K562 (cell line): Measurements from ENCODE around the gene PRKRIP1. TPM values are rescaled to one million over a fixed set of nuclear protein-coding genes. Genes with fewer than 3 reads are reported as not detected.

Experiments
- ATAC-seq: fragments of 200-7000 bp; cut with Tn5 transposase; 3 replicates; pipeline ENCODE4 v1.9.1; 2020; ENCODE audit warnings: moderate library complexity
- BruUV-seq: library from RNA; stranded (reverse); fragments of 400-500 nt; replicated peaks from 2 replicates; lab custom pipeline; 2021; lab: Mats Ljungman, UMichigan
- CTCF ChIA-PET: fragments of 300-600 bp; formaldehyde crosslinking; extraction: SDS; loops from one replicate; lab custom pipeline; 2021; ENCODE audit warnings: low intra/inter-chr PET ratio; lab: Yijun Ruan, JAX
- POLR2A ChIA-PET: fragments of 300-600, 350-650 bp; sonication (Branson Sonifier 250); formaldehyde crosslinking; extraction: SDS; loops from one replicate; lab custom pipeline; 2021; ENCODE audit warnings: antibody characterized with exemption, inconsistent platforms; lab: Yijun Ruan, JAX
- DNase-seq, 4 experiments: peaks; one replicate each; pipeline versions ENCODE4 v3.0.0 to v3.0.0-alpha.2; 2011 to 2018; ENCODE audit warnings: low spot score in 3 of 4, mixed read lengths in 3 of 4; ENCODE audit errors: extremely low read depth in 1 of 4
- FAIRE-seq: peaks from 2 replicates; lab custom pipeline; 2011; peaks lifted over from hg19 to GRCh38; lab: Jason Lieb, UNC
- H2AFZ ChIP-seq: 2 replicates; pipeline ENCODE4 v1.6.0; 2011; ENCODE audit warnings: low read depth, low read length, control low read depth, inconsistent platforms
- H3K27ac ChIP-seq: fragments of 200-600 bp; 3 replicates; pipeline ENCODE4 v1.8.0; 2011; ENCODE audit warnings: low read depth, mild to moderate bottlenecking, control low read depth, inconsistent platforms, low read length, moderate library complexity, mixed read lengths; ENCODE audit errors: extremely low read depth
- H3K27me3 ChIP-seq, 2 experiments: fragments of 300-600 bp in 1 of 2; 2 replicates in 1 of 2; 3 replicates in 1 of 2; pipeline versions ENCODE4 v1.6.0 to v1.8.0; 2011; ENCODE audit warnings: inconsistent platforms in 2 of 2, low read length in 2 of 2, mild to moderate bottlenecking in 1 of 2, mixed read lengths in 1 of 2, moderate library complexity in 1 of 2; ENCODE audit not compliant: control insufficient read depth in 2 of 2, insufficient read depth in 2 of 2
- H3K36me3 ChIP-seq: fragments of 300-600 bp; 3 replicates; pipeline ENCODE4 v1.8.0; 2011; ENCODE audit warnings: mild to moderate bottlenecking, low read length, inconsistent platforms; ENCODE audit not compliant: control insufficient read depth, insufficient read depth
- H3K4me1 ChIP-seq, 2 experiments: fragments of 200-600 bp in 1 of 2; replicated peaks in 1 of 2; 2 replicates in 1 of 2; 3 replicates in 1 of 2; pipeline versions ENCODE4 v1.5.1 to v1.8.0; 2011; ENCODE audit warnings: inconsistent platforms in 2 of 2, low read length in 2 of 2, mild to moderate bottlenecking in 1 of 2, mixed read lengths in 1 of 2, moderate library complexity in 1 of 2; ENCODE audit not compliant: control insufficient read depth in 2 of 2, insufficient read depth in 2 of 2
- H3K4me2 ChIP-seq: 2 replicates; pipeline ENCODE4 v1.6.1; 2011; ENCODE audit warnings: low read length, control low read depth, inconsistent platforms, mixed read lengths; ENCODE audit not compliant: insufficient read depth
- H3K4me3 ChIP-seq: fragments of 200-600 bp; sonication (generic), shearing (Covaris generic); 2 replicates; pipeline ENCODE4 v1.5.1; 2016; ENCODE audit warnings: control low read depth, inconsistent platforms
- H3K79me2 ChIP-seq: fragments of 200-600 bp; 3 replicates; pipeline ENCODE4 v1.8.0; 2011; ENCODE audit warnings: low read length, inconsistent platforms; ENCODE audit not compliant: control insufficient read depth, insufficient read depth
- H3K9ac ChIP-seq, 2 experiments: 2 replicates each; pipeline versions ENCODE4 v1.6.0 to v1.6.1; 2011; ENCODE audit warnings: low read depth in 2 of 2, low read length in 2 of 2, control low read depth in 1 of 2, inconsistent platforms in 1 of 2, mild to moderate bottlenecking in 1 of 2, mixed read lengths in 1 of 2; ENCODE audit not compliant: insufficient read depth in 1 of 2
- H3K9me1 ChIP-seq: one replicate; pipeline ENCODE4 v1.6.0; 2011; ENCODE audit warnings: inconsistent platforms, mild to moderate bottlenecking, low read length, moderate library complexity; ENCODE audit not compliant: control insufficient read depth, insufficient read depth
- H3K9me3 ChIP-seq: replicated peaks from 2 replicates; pipeline ENCODE4 v1.5.1; 2011; ENCODE audit warnings: low read depth, low read length, inconsistent platforms; ENCODE audit not compliant: control insufficient read depth, insufficient read depth
- H4K20me1 ChIP-seq: replicated peaks from 2 replicates; pipeline ENCODE4 v1.6.1; 2011; ENCODE audit warnings: low read length, inconsistent platforms, mixed read lengths; ENCODE audit not compliant: control insufficient read depth, insufficient read depth
- FOXK1 ChIP-seq: sonication (generic); formaldehyde crosslinking; IDR thresholded peaks from 2 replicates; pipeline ENCODE4 v1.8.0; 2022; ENCODE audit warnings: missing genetic modification reagents, mild to moderate bottlenecking, borderline replicate concordance
- GATAD2A ChIP-seq: fragments of 450-650 bp; IDR thresholded peaks from 2 replicates; pipeline ENCODE4 v1.6.1; 2017
- WGBS: fragments of 100-300 bp; shearing (Covaris generic); methylation state at CpG from one replicate; pipeline ENCODE4 v1.1.6; 2016; ENCODE audit warnings: low coverage, mixed read lengths; ENCODE audit not compliant: insufficient coverage; ENCODE audit errors: missing lambda C conversion rate; 5-methylcytosine and 5-hydroxymethylcytosine counted together
- in situ Hi-C: fragments of 300-500 bp; cut with MboI; formaldehyde crosslinking; loops from 4 replicates; pipeline ENCODE4 v1.15.0; 2018; ENCODE audit warnings: inconsistent platforms, mixed read lengths
- intact Hi-C: fragments of 100-400 bp; cut with micrococcal nuclease; formaldehyde crosslinking; loops from 2 replicates; pipeline ENCODE4 v1.14.2; 2022
- polyA plus RNA-seq, 8 experiments: library from polyadenylated mRNA; depleted of rRNA in 4 of 8; stranded (reverse) in 5 of 8; unstranded in 3 of 8; fragments of >200 nt; fragmentation: Nextera tagmentation in 2 of 8; fragmentation: Illumina TruSeq in 1 of 8; extraction: Ambion mirVana in 2 of 8; extraction: Trizol in 1 of 8; gene quantifications; 2 replicates each; pipeline versions ENCODE4 v1.2.1 to v1.2.3, GENCODE V29; 2011 to 2014; ENCODE audit warnings: inconsistent platforms in 1 of 8, missing spikeins in 1 of 8
- total RNA-seq, 7 experiments: library from RNA; depleted of rRNA in 6 of 7; stranded (reverse); fragments of >200 nt in 6 of 7; fragmentation: Illumina TruSeq in 2 of 7; extraction: Trizol in 2 of 7; gene quantifications; 2 replicates each; pipeline versions ENCODE4 v1.2.1 to v1.2.3, GENCODE V29; 2011 to 2021; ENCODE audit warnings: low replicate concordance in 1 of 7
- TF ChIP-seq, protein P1 (sequence below): sonication (generic); formaldehyde crosslinking; IDR thresholded peaks from 2 replicates; pipeline ENCODE4 v1.8.0; 2023; ENCODE audit warnings: missing genetic modification reagents, mild to moderate bottlenecking, borderline replicate concordance
- TF ChIP-seq, protein P2 (sequence below): sonication (generic); formaldehyde crosslinking; IDR thresholded peaks from 2 replicates; pipeline ENCODE4 v1.8.0; 2022; ENCODE audit warnings: missing genetic modification reagents, mild to moderate bottlenecking, moderate library complexity, borderline replicate concordance

The PRKRIP1 gene
- total and polyA plus RNA-seq, 9 of the 15 experiments (the other 6 are each of a cell fraction or from before 2014, with no cell fraction given): 14.9 to 52.1 (median 19.8) TPM

- no peaks in the 10 kb centered on the region for H3K27me3 ChIP-seq
- no peak overlapping the region for H2AFZ ChIP-seq
- H3K4me2 ChIP-seq: no peak overlapping the region
- H3K9me1 ChIP-seq: peaks cover 3% of the 10 kb centered on the region
- TF ChIP-seq, protein P1, sequence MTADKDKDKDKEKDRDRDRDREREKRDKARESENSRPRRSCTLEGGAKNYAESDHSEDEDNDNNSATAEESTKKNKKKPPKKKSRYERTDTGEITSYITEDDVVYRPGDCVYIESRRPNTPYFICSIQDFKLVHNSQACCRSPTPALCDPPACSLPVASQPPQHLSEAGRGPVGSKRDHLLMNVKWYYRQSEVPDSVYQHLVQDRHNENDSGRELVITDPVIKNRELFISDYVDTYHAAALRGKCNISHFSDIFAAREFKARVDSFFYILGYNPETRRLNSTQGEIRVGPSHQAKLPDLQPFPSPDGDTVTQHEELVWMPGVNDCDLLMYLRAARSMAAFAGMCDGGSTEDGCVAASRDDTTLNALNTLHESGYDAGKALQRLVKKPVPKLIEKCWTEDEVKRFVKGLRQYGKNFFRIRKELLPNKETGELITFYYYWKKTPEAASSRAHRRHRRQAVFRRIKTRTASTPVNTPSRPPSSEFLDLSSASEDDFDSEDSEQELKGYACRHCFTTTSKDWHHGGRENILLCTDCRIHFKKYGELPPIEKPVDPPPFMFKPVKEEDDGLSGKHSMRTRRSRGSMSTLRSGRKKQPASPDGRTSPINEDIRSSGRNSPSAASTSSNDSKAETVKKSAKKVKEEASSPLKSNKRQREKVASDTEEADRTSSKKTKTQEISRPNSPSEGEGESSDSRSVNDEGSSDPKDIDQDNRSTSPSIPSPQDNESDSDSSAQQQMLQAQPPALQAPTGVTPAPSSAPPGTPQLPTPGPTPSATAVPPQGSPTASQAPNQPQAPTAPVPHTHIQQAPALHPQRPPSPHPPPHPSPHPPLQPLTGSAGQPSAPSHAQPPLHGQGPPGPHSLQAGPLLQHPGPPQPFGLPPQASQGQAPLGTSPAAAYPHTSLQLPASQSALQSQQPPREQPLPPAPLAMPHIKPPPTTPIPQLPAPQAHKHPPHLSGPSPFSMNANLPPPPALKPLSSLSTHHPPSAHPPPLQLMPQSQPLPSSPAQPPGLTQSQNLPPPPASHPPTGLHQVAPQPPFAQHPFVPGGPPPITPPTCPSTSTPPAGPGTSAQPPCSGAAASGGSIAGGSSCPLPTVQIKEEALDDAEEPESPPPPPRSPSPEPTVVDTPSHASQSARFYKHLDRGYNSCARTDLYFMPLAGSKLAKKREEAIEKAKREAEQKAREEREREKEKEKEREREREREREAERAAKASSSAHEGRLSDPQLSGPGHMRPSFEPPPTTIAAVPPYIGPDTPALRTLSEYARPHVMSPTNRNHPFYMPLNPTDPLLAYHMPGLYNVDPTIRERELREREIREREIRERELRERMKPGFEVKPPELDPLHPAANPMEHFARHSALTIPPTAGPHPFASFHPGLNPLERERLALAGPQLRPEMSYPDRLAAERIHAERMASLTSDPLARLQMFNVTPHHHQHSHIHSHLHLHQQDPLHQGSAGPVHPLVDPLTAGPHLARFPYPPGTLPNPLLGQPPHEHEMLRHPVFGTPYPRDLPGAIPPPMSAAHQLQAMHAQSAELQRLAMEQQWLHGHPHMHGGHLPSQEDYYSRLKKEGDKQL (CRISPR knock-in tag): no peak
- no peak for TF ChIP-seq FOXK1 (CRISPR knock-in tag)
- TF ChIP-seq, protein P2, sequence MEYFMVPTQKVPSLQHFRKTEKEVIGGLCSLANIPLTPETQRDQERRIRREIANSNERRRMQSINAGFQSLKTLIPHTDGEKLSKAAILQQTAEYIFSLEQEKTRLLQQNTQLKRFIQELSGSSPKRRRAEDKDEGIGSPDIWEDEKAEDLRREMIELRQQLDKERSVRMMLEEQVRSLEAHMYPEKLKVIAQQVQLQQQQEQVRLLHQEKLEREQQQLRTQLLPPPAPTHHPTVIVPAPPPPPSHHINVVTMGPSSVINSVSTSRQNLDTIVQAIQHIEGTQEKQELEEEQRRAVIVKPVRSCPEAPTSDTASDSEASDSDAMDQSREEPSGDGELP: no peak
- TF ChIP-seq GATAD2A: no peak
- ATAC-seq (no peak), FAIRE-seq (peak; percentile 58), DNase-seq (no peak)
- peaks cover 4 to 42% of the 10 kb centered on the region in 2 experiments; a peak in 3 of 5 replicates for H3K4me1 ChIP-seq
- no peak overlapping the region for H3K27ac ChIP-seq
- H3K36me3 ChIP-seq: peaks cover 43% of the 10 kb centered on the region; the same call in 2 of the 3 replicates
- WGBS: 76% methylated on average over 8 of the region's 8 CpGs
- intact Hi-C loops: no loop called here
- CTCF ChIA-PET: no interaction called here
- POLR2A ChIA-PET: interaction anchor here (0.7 to 0.8 kb wide), 2 partner anchors 9 to 21 kb away, joined by 3 to 4 read pairs; no protein-coding TSS in a partner anchor
- H3K79me2 ChIP-seq: peaks cover 39% of the 10 kb centered on the region
- H3K9ac ChIP-seq: 0 out of 4 replicates have a peak overlapping the region, but pooled peaks of 1 of the 2 experiments have one; percentile 8
- in situ Hi-C loops: loop anchor here (25.0 kb wide), 2 partner anchors 102 to 202 kb away; partner anchors contain the start of genes POLR2J2, POLR2J3, SPDYE2 and SPDYE2B
- BruUV-seq: no TSS peak
- no peaks in the 10 kb centered on the region for H4K20me1 ChIP-seq
- no peaks in the 10 kb centered on the region for H3K9me3 ChIP-seq
- no peak overlapping the region for H3K4me3 ChIP-seq
Measured at GRCh38 chr7:102460467-102460866, 64.3 kb downstream of the PRKRIP1 start.
